Measurements from ENCODE around the gene LAMA2.

- TF ChIP-seq CTCF (IDR thresholded peaks at IDR 0.05 in 8 of 11, conservative IDR thresholded peaks at IDR 0.05 in 3 of 11) (no peak), POLR2AphosphoS5 (IDR thresholded peaks at IDR 0.05) (no peak)
Observed at GRCh38 chr6:129534926-129535325, 652.0 kb downstream of the LAMA2 start.

Measured in spleen (tissue), 7 donors.